Motor neuron (in vitro differentiated cells): Measurements from ENCODE around the gene AKR1C1. TPM values are rescaled to one million over a fixed set of nuclear protein-coding genes. Genes with fewer than 3 reads are reported as not detected.
"Not testable (repeated sequence)": the region's sequence is repeated elsewhere in the genome, so short reads cannot be mapped to it uniquely, and the experiment has no call there.

Experiments used
- ATAC-seq, 8 experiments: fragments of 200-7000 bp; cut with Tn5 transposase; replicated peaks in 6 of 8; 2 replicates each; pipeline ENCODE4 v1.8.0; 2021; ENCODE audit warnings: mild to moderate bottlenecking in 8 of 8, moderate library complexity in 8 of 8
- H3K27ac ChIP-seq, 2 donors: fragments of 250-450 bp; sonication (Bioruptor Pico); 2 replicates each; pipeline ENCODE4 v1.9.0; 2021; ENCODE audit warnings: antibody characterized with exemption in 2 of 2, mild to moderate bottlenecking in 2 of 2, moderate library complexity in 1 of 2
- H3K4me1 ChIP-seq, 2 donors: fragments of 250-450 bp; sonication (Bioruptor Pico); replicated peaks in 1 of 2; 2 replicates each; pipeline ENCODE4 v1.6.1; 2021; ENCODE audit warnings: antibody characterized with exemption in 2 of 2, mild to moderate bottlenecking in 2 of 2, moderate library complexity in 1 of 2
- H3K4me3 ChIP-seq, 5 donors: fragments of 250-450 bp; sonication (Bioruptor Pico); 2 replicates each; pipeline ENCODE4 v1.9.0; 2021; ENCODE audit warnings: antibody characterized with exemption in 5 of 5, mild to moderate bottlenecking in 5 of 5, moderate library complexity in 4 of 5
- WGBS, 10 experiments: fragments of 450-650 bp; shearing (Covaris generic); methylation state at CpG; one replicate each; pipeline ENCODE4 v1.0.0; 2022; 5-methylcytosine and 5-hydroxymethylcytosine counted together
- in situ Hi-C, 9 experiments: fragments of 400-800 bp; cut with MboI; loops; one replicate each; pipeline ENCODE4 v1.15.0; 2021; ENCODE audit warnings: low sequenced_read_pairs in 9 of 9, low pct_unique_long_range_greater_than_20kb in 2 of 9; ENCODE audit not compliant: unreplicated experiment in 9 of 9
- total RNA-seq, 8 experiments: library from RNA; unstranded; fragments of 300-600 nt; gene quantifications; 2 replicates each; pipeline versions ENCODE4 v1.2.3 to v1.2.4, GENCODE V29; 2022

AKR1C1 gene
- total RNA-seq, 8 experiments from 2014 or later: 3.2 to 131 (median 26.1) TPM

GRCh38 chr10:4941540-4942330, 21.5 kb upstream of the AKR1C1 start:
- ATAC-seq: peak in 5 of 8 experiments; percentile 28 to 73 (median 36)
- 0 to 100% (median 83%) methylated on average over 1 to 4 of the region's 5 CpGs for WGBS, 10 experiments
- Histone ChIP-seq H3K4me3 (no peak overlapping the region), H3K4me1 (peaks cover 0 to 3% of the 10 kb centered on the region in 2 donors), H3K27ac (no peak overlapping the region)
- in situ Hi-C loops: no loop called here

- in situ Hi-C loops: not testable (repeated sequence)
- 0 to 100% (median 100%) methylated on average over 1 to 2 of the region's 2 CpGs; no CpG with 5 or more reads in 2 of the 10 experiments for WGBS, 10 experiments
- ATAC-seq: peak in 5 of 8 experiments; percentile 9 to 43 (median 30)
Observed at GRCh38 chr10:4942931-4943330, 20.3 kb upstream of the AKR1C1 start.

GRCh38 chr10:4943416-4943815, 19.8 kb upstream of the AKR1C1 start:
- H3K4me1 ChIP-seq, in situ Hi-C loops, ATAC-seq: not testable (repeated sequence)

More at GRCh38 chr10:4942931-4943330, 20.3 kb upstream of the AKR1C1 start:
- H3K4me3 ChIP-seq, H3K4me1 ChIP-seq, H3K27ac ChIP-seq: not testable (repeated sequence)

GRCh38 chr10:4943821-4944220, 19.4 kb upstream of the AKR1C1 start:
- in situ Hi-C loops: no loop called here
- no peak overlapping the region for H3K27ac ChIP-seq

More at GRCh38 chr10:4943416-4943815, 19.8 kb upstream of the AKR1C1 start:
- H3K27ac ChIP-seq, H3K4me3 ChIP-seq: not testable (repeated sequence)

GRCh38 chr10:4944841-4945240, 18.4 kb upstream of the AKR1C1 start:
- in situ Hi-C loops: no loop called here
- WGBS, 10 experiments: 100% methylated on average over 1 of the region's 1 CpG; no CpG with 5 or more reads in 9 of the 10 experiments
- H3K4me3 ChIP-seq: no peak overlapping the region
- no peak overlapping the region for H3K27ac ChIP-seq
- peaks cover 0 to 3% of the 10 kb centered on the region in 2 donors for H3K4me1 ChIP-seq
- ATAC-seq: no peak

More at GRCh38 chr10:4943821-4944220, 19.4 kb upstream of the AKR1C1 start:
- Histone ChIP-seq H3K4me3 (no peak overlapping the region), H3K4me1 (peaks cover 0 to 3% of the 10 kb centered on the region in 2 donors)
- ATAC-seq: no peak
- WGBS, 10 experiments: 17 to 100% (median 75%) methylated on average over 1 to 2 of the region's 2 CpGs

GRCh38 chr10:4945766-4946717, 17.2 kb upstream of the AKR1C1 start:
- in situ Hi-C loops: no loop called here
- WGBS, 10 experiments: 60 to 100% (median 97%) methylated on average over 1 to 2 of the region's 2 CpGs; no CpG with 5 or more reads in 4 of the 10 experiments
- Histone ChIP-seq H3K27ac (no peak overlapping the region), H3K4me3 (no peak overlapping the region), H3K4me1 (peaks cover 0 to 3% of the 10 kb centered on the region in 2 donors)
- no peak for ATAC-seq

- no peak overlapping the region for H3K27ac ChIP-seq
- in situ Hi-C loops: no loop called here
- peaks cover 0 to 3% of the 10 kb centered on the region in 2 donors for H3K4me1 ChIP-seq
- ATAC-seq: peak in 1 of 8 experiments; percentile 17
- H3K4me3 ChIP-seq: no peak overlapping the region
Observed at GRCh38 chr10:4947039-4947634, 16.1 kb upstream of the AKR1C1 start.

GRCh38 chr10:4947635-4948596, 15.3 kb upstream of the AKR1C1 start:
- Histone ChIP-seq H3K4me1 (peaks cover 0 to 3% of the 10 kb centered on the region in 2 donors), H3K4me3 (no peak overlapping the region), H3K27ac (no peak overlapping the region)
- 5 to 86% (median 46%) methylated on average over 1 to 4 of the region's 5 CpGs for WGBS, 10 experiments
- ATAC-seq: peak in 3 of 8 experiments; percentile 58 to 76 (median 76)
- in situ Hi-C loops: no loop called here

GRCh38 chr10:4951512-4952162, 11.6 kb upstream of the AKR1C1 start:
- not testable (repeated sequence) for H3K27ac ChIP-seq, ATAC-seq, H3K4me1 ChIP-seq, H3K4me3 ChIP-seq
- 43 to 100% (median 71%) methylated on average over 1 to 4 of the region's 5 CpGs; no CpG with 5 or more reads in 5 of the 10 experiments for WGBS, 10 experiments
- in situ Hi-C loops: loop anchor here in 1 of 9 experiments (25.0 kb wide), 1 partner anchor 89 kb away; no protein-coding TSS in a partner anchor

GRCh38 chr10:4953405-4953804, 9.8 kb upstream of the AKR1C1 start:
- in situ Hi-C loops: loop anchor here in 1 of 9 experiments (25.0 kb wide), 1 partner anchor 91 kb away; no protein-coding TSS in a partner anchor
- Histone ChIP-seq H3K27ac (no peak overlapping the region), H3K4me1 (no peaks in the 10 kb centered on the region), H3K4me3 (no peak overlapping the region)
- ATAC-seq: no peak

- H3K4me3 ChIP-seq, ATAC-seq, H3K4me1 ChIP-seq, H3K27ac ChIP-seq: not testable (repeated sequence)
- in situ Hi-C loops: loop anchor here in 1 of 9 experiments (25.0 kb wide), 1 partner anchor 94 kb away; no protein-coding TSS in a partner anchor
- WGBS, 10 experiments: no CpG with 5 or more reads among the region's 7 CpGs
Observed at GRCh38 chr10:4956088-4956487, 7.1 kb upstream of the AKR1C1 start.
